Calu3 (cell line): ENCODE measurements around the gene STAP2. TPM values are rescaled to one million over a fixed set of nuclear protein-coding genes. Genes with fewer than 3 reads are reported as not detected.
A peak's percentile ranks its signal among the peaks of the same experiment; 100 is the strongest.

Experiments
- BruUV-seq: library from RNA; stranded (reverse); fragments of 400-500 nt; replicated peaks from 2 replicates; lab custom pipeline; 2021; lab: Mats Ljungman, UMichigan
- CTCF ChIA-PET: fragments of 300-600 bp; sonication (Branson Sonifier 250); formaldehyde crosslinking; loops from one replicate; lab custom pipeline; 2022; ENCODE audit warnings: antibody characterized with exemption; lab: Charles Lee
- DNase-seq: peaks from one replicate; pipeline ENCODE4 v3.0.0; 2022
- H3K27ac Mint-ChIP-seq: one replicate; pipeline ENCODE4 v1.8.0; 2022; ENCODE audit warnings: mixed read lengths; ENCODE audit not compliant: unreplicated experiment
- H3K27me3 Mint-ChIP-seq: one replicate; pipeline ENCODE4 v1.8.0; 2022; ENCODE audit warnings: mixed read lengths; ENCODE audit not compliant: unreplicated experiment
- H3K36me3 Mint-ChIP-seq: one replicate; pipeline ENCODE4 v1.8.0; 2022; ENCODE audit warnings: mild to moderate bottlenecking, moderate library complexity, mixed read lengths; ENCODE audit not compliant: insufficient read depth, unreplicated experiment
- H3K4me1 Mint-ChIP-seq: one replicate; pipeline ENCODE4 v1.8.0; 2022; ENCODE audit warnings: mild to moderate bottlenecking, low read depth, mixed read lengths; ENCODE audit not compliant: unreplicated experiment
- H3K4me3 Mint-ChIP-seq: one replicate; pipeline ENCODE4 v1.8.0; 2022; ENCODE audit warnings: mild to moderate bottlenecking, low read depth, moderate library complexity, mixed read lengths; ENCODE audit not compliant: unreplicated experiment
- H3K9me3 Mint-ChIP-seq: one replicate; pipeline ENCODE4 v1.8.0; 2022; ENCODE audit warnings: low read depth, mixed read lengths; ENCODE audit not compliant: unreplicated experiment
- intact Hi-C: fragments of 100-400 bp; cut with micrococcal nuclease; formaldehyde crosslinking; loops from one replicate; pipeline ENCODE4 v1.10.0; 2022; ENCODE audit not compliant: unreplicated experiment
- total RNA-seq: library from RNA; stranded (reverse); gene quantifications from 2 replicates; pipeline ENCODE4 v1.2.3, GENCODE V29; 2022
- TF ChIP-seq, protein P1 (sequence below): fragments of 200-600 bp; IDR thresholded peaks from one replicate; pipeline ENCODE4 v1.8.0; 2022; ENCODE audit warnings: antibody characterized with exemption; ENCODE audit not compliant: unreplicated experiment

The STAP2 gene
- total RNA-seq, 1 experiment from 2014 or later = 28.7 TPM

DNA sequence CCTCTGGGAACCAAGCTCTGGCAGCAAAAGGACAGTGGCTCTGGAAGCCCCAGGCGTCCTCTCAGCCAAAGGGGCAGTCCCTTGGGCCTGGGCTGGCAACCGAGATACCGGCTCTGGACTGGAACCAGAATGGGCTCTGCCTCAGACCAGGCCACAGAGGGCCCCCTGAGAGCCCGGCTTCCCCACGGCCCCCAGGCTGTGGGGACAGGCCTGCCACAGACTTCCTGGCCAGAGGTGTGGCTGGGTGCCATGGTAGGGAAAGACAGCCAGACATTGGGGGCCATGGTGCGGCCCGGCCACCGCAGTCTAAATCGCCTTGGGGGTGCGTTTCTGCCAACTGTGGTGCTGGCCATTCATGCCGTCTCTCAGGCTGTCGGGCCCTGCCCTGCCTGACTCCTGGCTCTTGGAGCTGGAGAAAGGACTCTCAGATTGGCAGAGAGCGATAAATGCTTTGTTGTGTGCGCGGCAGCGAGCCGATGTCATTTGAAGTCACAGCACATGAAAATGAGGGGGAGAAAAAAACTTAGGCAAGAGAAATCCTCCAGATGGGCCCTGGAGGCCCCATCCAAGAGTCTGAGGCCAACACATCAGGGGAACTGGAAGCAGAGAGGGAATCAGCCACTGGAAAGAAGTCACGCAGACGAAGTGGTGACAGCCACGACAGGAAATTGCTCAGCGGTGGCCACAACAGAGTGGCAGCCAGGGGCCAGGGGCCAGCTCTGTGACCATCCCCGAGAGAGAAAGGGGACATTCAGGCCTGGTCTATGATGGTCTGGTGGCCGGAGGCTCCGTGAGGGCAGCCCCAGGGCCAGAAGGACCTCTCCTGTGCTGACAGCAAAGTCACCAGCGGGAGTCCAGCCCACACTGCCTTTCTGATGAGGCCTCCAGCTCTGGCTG, 35.2 kb upstream of the STAP2 start:
- CTCF ChIA-PET = interaction anchor here (1.2 to 2.6 kb wide), 3 partner anchors 21 to 107 kb away, joined by 3 to 8 read pairs (median 7); partner anchors contain the start of gene CHAF1A
- no peaks in the 10 kb centered on the region for H3K27me3 Mint-ChIP-seq
- H3K4me1 Mint-ChIP-seq = peaks cover 43% of the 10 kb centered on the region
- H3K9me3 Mint-ChIP-seq = no peaks in the 10 kb centered on the region
- BruUV-seq = no TSS peak
- peaks cover 15% of the 10 kb centered on the region for H3K36me3 Mint-ChIP-seq
- intact Hi-C loops = no loop called here
- no peak for DNase-seq
- peak overlapping the region; percentile 42 for H3K4me3 Mint-ChIP-seq
- TF ChIP-seq, protein P1, sequence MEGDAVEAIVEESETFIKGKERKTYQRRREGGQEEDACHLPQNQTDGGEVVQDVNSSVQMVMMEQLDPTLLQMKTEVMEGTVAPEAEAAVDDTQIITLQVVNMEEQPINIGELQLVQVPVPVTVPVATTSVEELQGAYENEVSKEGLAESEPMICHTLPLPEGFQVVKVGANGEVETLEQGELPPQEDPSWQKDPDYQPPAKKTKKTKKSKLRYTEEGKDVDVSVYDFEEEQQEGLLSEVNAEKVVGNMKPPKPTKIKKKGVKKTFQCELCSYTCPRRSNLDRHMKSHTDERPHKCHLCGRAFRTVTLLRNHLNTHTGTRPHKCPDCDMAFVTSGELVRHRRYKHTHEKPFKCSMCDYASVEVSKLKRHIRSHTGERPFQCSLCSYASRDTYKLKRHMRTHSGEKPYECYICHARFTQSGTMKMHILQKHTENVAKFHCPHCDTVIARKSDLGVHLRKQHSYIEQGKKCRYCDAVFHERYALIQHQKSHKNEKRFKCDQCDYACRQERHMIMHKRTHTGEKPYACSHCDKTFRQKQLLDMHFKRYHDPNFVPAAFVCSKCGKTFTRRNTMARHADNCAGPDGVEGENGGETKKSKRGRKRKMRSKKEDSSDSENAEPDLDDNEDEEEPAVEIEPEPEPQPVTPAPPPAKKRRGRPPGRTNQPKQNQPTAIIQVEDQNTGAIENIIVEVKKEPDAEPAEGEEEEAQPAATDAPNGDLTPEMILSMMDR = no peak
- peak overlapping the region; percentile 86 for H3K27ac Mint-ChIP-seq

DNA sequence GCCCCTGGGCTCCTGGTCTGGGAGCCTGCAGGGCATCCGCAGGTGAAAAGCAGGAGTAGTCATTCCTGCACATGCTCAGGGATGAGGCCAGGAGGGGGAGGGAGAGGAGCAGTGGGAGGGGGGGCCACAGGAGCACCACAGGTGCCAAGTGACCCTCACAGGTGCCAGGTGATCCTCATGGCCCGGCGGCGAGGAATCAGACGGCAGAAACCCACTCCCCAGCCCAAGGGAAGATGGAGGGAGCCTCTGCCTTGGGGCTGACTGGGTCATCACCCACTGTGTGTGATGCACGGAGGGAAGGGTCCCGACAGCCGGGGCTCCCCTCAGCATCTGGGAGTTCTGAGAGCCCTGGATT, 34.4 kb upstream of the STAP2 start:
- BruUV-seq = no TSS peak
- Mint-ChIP-seq H3K36me3 (peaks cover 14% of the 10 kb centered on the region), H3K4me1 (peaks cover 39% of the 10 kb centered on the region), H3K4me3 (no peak overlapping the region), H3K27ac (no peak overlapping the region), H3K9me3 (no peaks in the 10 kb centered on the region), H3K27me3 (no peaks in the 10 kb centered on the region)
- TF ChIP-seq, protein P1 = no peak
- CTCF ChIA-PET = no interaction called here
- no peak for DNase-seq
- intact Hi-C loops = no loop called here

DNA sequence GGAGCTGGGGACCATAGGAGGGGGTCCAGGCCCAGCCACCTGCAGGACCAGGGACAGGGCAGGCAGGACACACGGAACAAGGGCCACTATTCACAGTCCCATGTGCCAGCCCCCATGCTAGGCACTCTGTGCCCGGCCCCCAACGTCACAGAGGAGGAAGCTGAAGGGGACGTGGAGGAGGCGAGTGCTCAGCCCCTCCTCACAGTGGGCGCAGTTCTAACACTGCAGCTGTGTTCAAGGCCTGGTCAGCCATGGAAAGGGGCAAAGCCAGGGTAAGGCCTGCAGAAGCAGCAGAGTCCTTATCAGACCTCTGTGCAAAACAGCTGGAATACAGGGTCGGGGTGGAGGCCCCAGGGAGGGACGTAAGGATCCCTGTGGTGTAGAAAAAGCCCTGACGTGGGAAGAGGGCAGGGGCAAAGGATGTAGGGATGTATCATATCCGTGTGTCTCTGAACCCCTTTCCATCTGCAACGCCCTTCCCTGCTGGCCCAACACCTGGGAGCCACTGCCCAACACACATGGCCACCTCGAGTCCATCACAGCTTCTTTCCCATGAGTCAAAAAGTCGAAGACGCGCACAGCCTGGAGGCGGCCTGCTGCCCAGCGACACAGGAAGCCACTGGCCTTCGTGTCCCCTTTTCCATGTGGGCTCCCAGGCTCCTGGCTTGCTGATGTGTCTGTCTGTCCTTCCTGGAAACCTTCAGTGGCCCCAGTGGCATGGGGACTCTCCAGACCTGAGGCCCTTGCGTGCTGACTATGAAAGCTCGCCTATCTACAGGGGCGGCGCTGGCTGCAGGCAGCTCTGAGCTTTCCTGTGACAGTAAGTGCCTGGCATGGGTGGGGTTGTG, 33.8 kb upstream of the STAP2 start:
- no peak for DNase-seq
- H3K27me3 Mint-ChIP-seq = no peaks in the 10 kb centered on the region
- no peak overlapping the region for H3K4me3 Mint-ChIP-seq
- no TSS peak for BruUV-seq
- intact Hi-C loops = no loop called here
- CTCF ChIA-PET = no interaction called here
- peaks cover 39% of the 10 kb centered on the region for H3K4me1 Mint-ChIP-seq
- TF ChIP-seq, protein P1 = no peak
- H3K27ac Mint-ChIP-seq = no peak overlapping the region
- H3K9me3 Mint-ChIP-seq = no peaks in the 10 kb centered on the region
- peaks cover 14% of the 10 kb centered on the region for H3K36me3 Mint-ChIP-seq

DNA sequence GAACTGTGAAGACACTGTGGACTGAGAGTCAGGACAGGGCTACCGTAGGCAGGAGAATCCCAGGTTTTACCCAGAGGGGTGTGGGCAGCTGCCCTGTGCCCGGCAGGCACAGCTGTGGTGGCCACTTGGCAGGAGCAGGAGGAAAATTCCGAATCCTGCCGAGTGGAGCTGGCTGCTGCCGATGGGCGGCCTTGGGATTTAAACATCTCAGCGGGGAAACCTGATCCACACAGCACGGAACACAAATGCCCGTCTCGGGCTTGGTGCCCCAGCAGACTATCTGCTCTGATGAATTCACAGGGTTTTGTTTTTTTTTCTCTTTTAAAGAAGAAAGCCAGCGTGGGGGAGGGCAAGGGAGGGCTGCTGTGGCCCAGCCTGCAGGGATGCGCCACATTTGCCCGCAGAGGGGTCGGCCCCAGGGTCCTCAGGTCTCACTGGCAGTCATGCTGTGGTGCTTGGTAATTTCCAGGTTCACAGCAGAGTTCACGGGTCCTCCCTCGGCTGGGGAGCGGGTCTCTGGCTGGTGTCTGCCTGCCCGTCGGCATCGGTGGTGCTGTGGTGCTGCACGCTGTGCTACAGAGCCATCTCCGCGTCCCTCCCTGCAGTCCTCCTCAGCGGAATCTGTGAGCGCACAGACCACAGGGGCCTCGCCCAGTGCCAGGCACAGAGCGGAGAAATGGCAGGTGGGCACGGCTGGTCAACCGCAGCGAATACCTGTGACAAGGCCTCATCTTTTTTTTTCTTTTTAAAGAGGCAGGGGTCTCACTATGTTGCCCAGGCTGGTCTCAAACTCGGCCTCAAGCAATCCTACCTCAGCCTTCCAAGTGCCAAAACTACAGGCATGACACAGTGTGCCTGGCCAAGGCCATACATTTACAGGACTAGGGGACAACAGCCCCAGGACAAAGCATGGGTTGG, 32.9 kb upstream of the STAP2 start:
- no peak overlapping the region for H3K27ac Mint-ChIP-seq
- intact Hi-C loops = no loop called here
- no TSS peak for BruUV-seq
- CTCF ChIA-PET = no interaction called here
- peaks cover 19% of the 10 kb centered on the region for H3K36me3 Mint-ChIP-seq
- no peaks in the 10 kb centered on the region for H3K9me3 Mint-ChIP-seq
- TF ChIP-seq, protein P1 = no peak
- peaks cover 32% of the 10 kb centered on the region for H3K4me1 Mint-ChIP-seq
- DNase-seq = no peak
- no peak overlapping the region for H3K4me3 Mint-ChIP-seq
- no peaks in the 10 kb centered on the region for H3K27me3 Mint-ChIP-seq
